HepG2 (cell line): Measurements from ENCODE around the gene MTOR. TPM values are rescaled to one million over a fixed set of nuclear protein-coding genes. Genes with fewer than 3 reads are reported as not detected.

Experiments used
- ARID5B ChIP-seq: IDR thresholded peaks from 2 replicates; pipeline ENCODE4 v1.4.0; 2020; ENCODE audit warnings: mild to moderate bottlenecking, missing genetic modification reagents
- BRCA1 ChIP-seq: sonication (generic); formaldehyde crosslinking; IDR thresholded peaks from 2 replicates; pipeline ENCODE4 v1.4.0; 2020; ENCODE audit warnings: missing genetic modification reagents
- FOSL2 ChIP-seq: sonication (generic); formaldehyde crosslinking; IDR thresholded peaks from 2 replicates; pipeline ENCODE4 v1.4.0; 2020; ENCODE audit warnings: missing genetic modification reagents
- MBNL3 ChIP-seq: fragments of 250-450 bp; sonication (Bioruptor Pico); conservative IDR thresholded peaks from 2 replicates; pipeline ENCODE4 v1.8.0; 2022; ENCODE audit warnings: mild to moderate bottlenecking, inconsistent platforms
- MXD1 ChIP-seq: sonication (generic); formaldehyde crosslinking; IDR thresholded peaks from 2 replicates; pipeline ENCODE4 v1.4.0; 2020; ENCODE audit warnings: mild to moderate bottlenecking, missing genetic modification reagents
- NBN ChIP-seq: fragments of 450-650 bp; conservative IDR thresholded peaks from 2 replicates; pipeline ENCODE4 v1.6.1; 2017
- RAD51 ChIP-seq: fragments of 450-650 bp; IDR thresholded peaks from 2 replicates; pipeline ENCODE4 v1.6.1; 2016; ENCODE audit warnings: borderline replicate concordance
- RXRA ChIP-seq: sonication (generic); formaldehyde crosslinking; IDR thresholded peaks from 2 replicates; pipeline ENCODE4 v1.5.1; 2020; ENCODE audit warnings: missing genetic modification reagents
- SCMH1 ChIP-seq: sonication (generic); formaldehyde crosslinking; IDR thresholded peaks from 2 replicates; pipeline ENCODE4 v1.9.0; 2021; ENCODE audit warnings: missing genetic modification reagents, mild to moderate bottlenecking, borderline replicate concordance
- SMAD1 ChIP-seq: sonication (generic); formaldehyde crosslinking; IDR thresholded peaks from 2 replicates; pipeline ENCODE4 v1.4.0; 2020; ENCODE audit warnings: missing genetic modification reagents, low read depth, mild to moderate bottlenecking, borderline replicate concordance
- SOX6 ChIP-seq, 2 experiments: fragments of 450-650 bp in 1 of 2; sonication (generic) in 1 of 2; formaldehyde crosslinking in 1 of 2; IDR thresholded peaks; 2 replicates each; pipeline versions ENCODE4 v1.4.0 to v1.6.1; 2017 to 2020; ENCODE audit warnings: antibody characterized with exemption in 1 of 2, mild to moderate bottlenecking in 1 of 2, missing genetic modification reagents in 1 of 2
- U2AF1 ChIP-seq: fragments of 200-400 bp; formaldehyde crosslinking; optimal IDR thresholded peaks from 2 replicates; pipeline ENCODE3; 2017; ENCODE audit warnings: mild to moderate bottlenecking, low read depth, low read length
- XBP1 ChIP-seq: sonication (generic); formaldehyde crosslinking; IDR thresholded peaks from 2 replicates; pipeline ENCODE4 v1.5.0; 2020; ENCODE audit warnings: missing genetic modification reagents
- ZNF207 ChIP-seq: fragments of 450-650 bp; IDR thresholded peaks from 2 replicates; pipeline ENCODE4 v1.6.1; 2016; ENCODE audit warnings: antibody characterized with exemption, borderline replicate concordance
- ZNF230 ChIP-seq: sonication (generic); formaldehyde crosslinking; IDR thresholded peaks from 2 replicates; pipeline ENCODE4 v1.4.0; 2020; ENCODE audit warnings: mild to moderate bottlenecking, missing genetic modification reagents
- ZNF761 ChIP-seq: sonication (generic); formaldehyde crosslinking; conservative IDR thresholded peaks from 2 replicates; pipeline ENCODE4 v1.4.0; 2020; ENCODE audit warnings: mild to moderate bottlenecking, missing genetic modification reagents
- ZNF850 ChIP-seq: sonication (generic); formaldehyde crosslinking; conservative IDR thresholded peaks from 2 replicates; pipeline ENCODE4 v1.9.0; 2021; ENCODE audit warnings: mild to moderate bottlenecking, missing genetic modification reagents
- polyA plus RNA-seq, 8 experiments: library from polyadenylated mRNA; depleted of rRNA in 3 of 8; stranded (reverse) in 7 of 8; unstranded in 1 of 8; fragments of >200 nt; fragmentation: Illumina TruSeq in 4 of 8; extraction: Trizol in 4 of 8; gene quantifications; 2 replicates each; pipeline versions ENCODE4 v1.2.1 to v1.2.3, GENCODE V29; 2011 to 2016; ENCODE audit warnings: low read depth in 4 of 8, missing spikeins in 1 of 8, mixed read lengths in 1 of 8; ENCODE audit not compliant: insufficient read depth in 1 of 8
- total RNA-seq, 5 experiments: library from RNA; depleted of rRNA; stranded (reverse); fragments of >200 nt; fragmentation: Illumina TruSeq; extraction: Trizol; gene quantifications; 2 replicates each; pipeline ENCODE4 v1.2.3, GENCODE V29; 2016; ENCODE audit warnings: low read depth in 1 of 5
- TF ChIP-seq, protein P1 (sequence below): sonication (generic); formaldehyde crosslinking; IDR thresholded peaks from 2 replicates; pipeline ENCODE4 v1.4.0; 2020; ENCODE audit warnings: missing genetic modification reagents
- TF ChIP-seq, protein P2 (sequence below): IDR thresholded peaks from 2 replicates; pipeline ENCODE4 v1.6.1; 2016
- TF ChIP-seq, protein P3 (sequence below): sonication (generic); formaldehyde crosslinking; IDR thresholded peaks from 2 replicates; pipeline ENCODE4 v1.8.1; 2022; ENCODE audit warnings: low read depth, mild to moderate bottlenecking, missing genetic modification reagents

Gene MTOR
- total and polyA plus RNA-seq, 2 of the 13 experiments (the other 11 are each of a cell fraction or from before 2014, with no cell fraction given) = 24.6 to 34.6 TPM

GRCh38 chr1:11099310-11100148 lies 162.8 kb downstream of the MTOR start, which contains the start of gene EXOSC10 (continued):
- 0 out of 2 replicates have a peak, but pooled peaks have one; percentile 62 for TF ChIP-seq XBP1
- TF ChIP-seq ZNF850 (CRISPR knock-in tag) = 0 out of 2 replicates have a peak, but pooled peaks have one; percentile 57
- TF ChIP-seq, protein P1, sequence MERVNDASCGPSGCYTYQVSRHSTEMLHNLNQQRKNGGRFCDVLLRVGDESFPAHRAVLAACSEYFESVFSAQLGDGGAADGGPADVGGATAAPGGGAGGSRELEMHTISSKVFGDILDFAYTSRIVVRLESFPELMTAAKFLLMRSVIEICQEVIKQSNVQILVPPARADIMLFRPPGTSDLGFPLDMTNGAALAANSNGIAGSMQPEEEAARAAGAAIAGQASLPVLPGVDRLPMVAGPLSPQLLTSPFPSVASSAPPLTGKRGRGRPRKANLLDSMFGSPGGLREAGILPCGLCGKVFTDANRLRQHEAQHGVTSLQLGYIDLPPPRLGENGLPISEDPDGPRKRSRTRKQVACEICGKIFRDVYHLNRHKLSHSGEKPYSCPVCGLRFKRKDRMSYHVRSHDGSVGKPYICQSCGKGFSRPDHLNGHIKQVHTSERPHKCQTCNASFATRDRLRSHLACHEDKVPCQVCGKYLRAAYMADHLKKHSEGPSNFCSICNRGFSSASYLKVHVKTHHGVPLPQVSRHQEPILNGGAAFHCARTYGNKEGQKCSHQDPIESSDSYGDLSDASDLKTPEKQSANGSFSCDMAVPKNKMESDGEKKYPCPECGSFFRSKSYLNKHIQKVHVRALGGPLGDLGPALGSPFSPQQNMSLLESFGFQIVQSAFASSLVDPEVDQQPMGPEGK (CRISPR knock-in tag) = peak; percentile 92
- TF ChIP-seq SOX6 (IDR thresholded peaks at IDR 0.05) = no peak
- no peak for TF ChIP-seq SOX6 (CRISPR knock-in tag; IDR thresholded peaks at IDR 0.05)
- no peak for TF ChIP-seq NBN
- TF ChIP-seq ZNF230 = no peak
- TF ChIP-seq MXD1 (CRISPR knock-in tag) = peak; percentile 91
- no peak for TF ChIP-seq ZNF207
- TF ChIP-seq SMAD1 = no peak
- TF ChIP-seq RAD51 = no peak
- peak; percentile 51; the same call in 1 of the 2 replicates for TF ChIP-seq ARID5B (CRISPR knock-in tag)
- TF ChIP-seq MBNL3 (CRISPR knock-in tag) = no peak
- TF ChIP-seq RXRA (CRISPR knock-in tag) = 0 out of 2 replicates have a peak, but pooled peaks have one; percentile 34
- TF ChIP-seq, protein P2, sequence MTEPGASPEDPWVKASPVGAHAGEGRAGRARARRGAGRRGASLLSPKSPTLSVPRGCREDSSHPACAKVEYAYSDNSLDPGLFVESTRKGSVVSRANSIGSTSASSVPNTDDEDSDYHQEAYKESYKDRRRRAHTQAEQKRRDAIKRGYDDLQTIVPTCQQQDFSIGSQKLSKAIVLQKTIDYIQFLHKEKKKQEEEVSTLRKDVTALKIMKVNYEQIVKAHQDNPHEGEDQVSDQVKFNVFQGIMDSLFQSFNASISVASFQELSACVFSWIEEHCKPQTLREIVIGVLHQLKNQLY (CRISPR knock-in tag) = no peak
- no peak for TF ChIP-seq U2AF1
- TF ChIP-seq BRCA1 (CRISPR knock-in tag) = peak; percentile 93
- no peak for TF ChIP-seq FOSL2 (CRISPR knock-in tag)
- TF ChIP-seq, protein P3, sequence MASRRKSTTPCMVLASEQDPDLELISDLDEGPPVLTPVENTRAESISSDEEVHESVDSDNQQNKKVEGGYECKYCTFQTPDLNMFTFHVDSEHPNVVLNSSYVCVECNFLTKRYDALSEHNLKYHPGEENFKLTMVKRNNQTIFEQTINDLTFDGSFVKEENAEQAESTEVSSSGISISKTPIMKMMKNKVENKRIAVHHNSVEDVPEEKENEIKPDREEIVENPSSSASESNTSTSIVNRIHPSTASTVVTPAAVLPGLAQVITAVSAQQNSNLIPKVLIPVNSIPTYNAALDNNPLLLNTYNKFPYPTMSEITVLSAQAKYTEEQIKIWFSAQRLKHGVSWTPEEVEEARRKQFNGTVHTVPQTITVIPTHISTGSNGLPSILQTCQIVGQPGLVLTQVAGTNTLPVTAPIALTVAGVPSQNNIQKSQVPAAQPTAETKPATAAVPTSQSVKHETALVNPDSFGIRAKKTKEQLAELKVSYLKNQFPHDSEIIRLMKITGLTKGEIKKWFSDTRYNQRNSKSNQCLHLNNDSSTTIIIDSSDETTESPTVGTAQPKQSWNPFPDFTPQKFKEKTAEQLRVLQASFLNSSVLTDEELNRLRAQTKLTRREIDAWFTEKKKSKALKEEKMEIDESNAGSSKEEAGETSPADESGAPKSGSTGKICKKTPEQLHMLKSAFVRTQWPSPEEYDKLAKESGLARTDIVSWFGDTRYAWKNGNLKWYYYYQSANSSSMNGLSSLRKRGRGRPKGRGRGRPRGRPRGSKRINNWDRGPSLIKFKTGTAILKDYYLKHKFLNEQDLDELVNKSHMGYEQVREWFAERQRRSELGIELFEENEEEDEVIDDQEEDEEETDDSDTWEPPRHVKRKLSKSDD (CRISPR knock-in tag) = no peak
- 0 out of 2 replicates have a peak, but pooled peaks have one; percentile 71 for TF ChIP-seq ZNF761
- TF ChIP-seq SCMH1 (CRISPR knock-in tag) = no peak
